Skeletal muscle satellite cell (primary cell): ENCODE results near the gene SSR3.

Source experiments
- H3K27me3 ChIP-seq: 2 replicates; pipeline ENCODE4 v1.7.0; 2013; ENCODE audit warnings: low read length; ENCODE audit not compliant: control insufficient read depth, insufficient read depth
- H3K36me3 ChIP-seq: 2 replicates; pipeline ENCODE4 v1.7.0; 2013; ENCODE audit warnings: mild to moderate bottlenecking, control low read depth, low read length; ENCODE audit not compliant: insufficient read depth
- H3K4me1 ChIP-seq: 2 replicates; pipeline ENCODE4 v1.7.0; 2013; ENCODE audit warnings: low read length; ENCODE audit not compliant: control insufficient read depth, insufficient read depth
- H3K4me2 ChIP-seq: 2 replicates; pipeline ENCODE4 v1.7.0; 2013; ENCODE audit warnings: mild to moderate bottlenecking, low read length
- H3K4me3 ChIP-seq: 2 replicates; pipeline ENCODE4 v1.7.0; 2013; ENCODE audit warnings: low read length
- H3K9ac ChIP-seq: 2 replicates; pipeline ENCODE4 v1.7.0; 2013; ENCODE audit warnings: mild to moderate bottlenecking, low read depth, low read length, moderate library complexity
- H3K9me3 ChIP-seq: replicated peaks from 2 replicates; pipeline ENCODE4 v1.7.0; 2013; ENCODE audit warnings: mild to moderate bottlenecking, control low read depth, low read length

SSR3 gene

DNA sequence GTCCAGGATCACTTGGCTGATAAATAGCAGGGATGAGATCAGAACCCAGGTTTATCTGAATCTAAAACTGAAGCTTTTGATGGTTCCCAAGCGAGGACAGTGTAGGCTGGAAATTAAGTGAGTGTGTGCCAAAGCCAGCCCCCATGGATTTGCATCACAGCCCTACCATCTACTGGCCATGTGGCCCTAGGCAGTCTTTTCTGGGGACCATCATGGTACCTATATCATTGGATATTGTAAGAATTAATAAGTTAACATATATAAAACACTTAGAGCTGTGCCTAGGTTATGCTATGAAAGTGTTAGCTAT is 32.8 kb upstream of the SSR3 start:
- no peaks in the 10 kb centered on the region for H3K9me3 ChIP-seq
- no peak overlapping the region for H3K9ac ChIP-seq
- H3K4me2 ChIP-seq, result no peak overlapping the region
- H3K4me3 ChIP-seq, result no peak overlapping the region
- H3K36me3 ChIP-seq, result no peaks in the 10 kb centered on the region
- no peaks in the 10 kb centered on the region for H3K4me1 ChIP-seq
- no peaks in the 10 kb centered on the region for H3K27me3 ChIP-seq

DNA sequence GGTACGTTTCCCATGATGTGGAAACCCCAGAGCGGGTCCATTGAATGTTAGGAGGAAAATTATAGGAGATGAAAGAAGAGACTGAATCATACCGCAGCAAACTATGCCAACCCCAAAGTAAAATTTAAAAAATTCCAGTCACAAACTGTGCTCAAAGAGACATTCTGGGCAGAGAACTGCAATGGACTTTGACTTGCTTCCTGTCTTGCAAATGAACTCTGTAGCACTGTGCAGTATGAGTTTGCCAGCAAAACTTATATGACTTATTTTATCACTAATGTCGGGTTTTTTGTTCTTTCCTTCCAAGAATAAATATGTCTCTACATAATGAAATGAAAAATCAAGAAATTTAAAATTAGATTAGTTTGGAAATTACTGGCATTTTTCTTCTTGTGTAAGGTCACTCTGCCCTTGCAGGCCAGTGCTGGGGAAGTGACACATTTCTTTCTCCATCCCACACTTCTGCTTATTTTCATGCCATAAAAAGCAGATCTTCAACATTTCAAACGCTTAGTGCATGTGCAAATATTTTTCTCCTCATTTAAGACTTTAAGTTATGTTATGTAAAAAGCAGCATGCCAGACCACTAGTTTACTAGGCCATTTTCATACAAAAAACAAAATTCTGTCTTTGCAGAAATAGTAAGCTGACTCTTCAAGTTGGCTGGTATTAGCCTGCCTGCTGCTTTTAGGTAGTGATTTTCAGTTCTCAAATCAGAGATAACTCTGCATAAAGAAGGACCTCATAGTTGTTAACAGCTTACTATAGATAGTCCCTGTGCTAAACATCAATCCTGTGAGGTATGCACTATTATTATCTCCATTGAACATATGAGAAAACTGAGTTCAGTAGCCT is 32.2 kb upstream of the SSR3 start:
- Histone ChIP-seq H3K4me2 (no peak overlapping the region), H3K4me3 (no peak overlapping the region), H3K27me3 (no peaks in the 10 kb centered on the region), H3K9ac (no peak overlapping the region), H3K9me3 (no peaks in the 10 kb centered on the region), H3K4me1 (no peaks in the 10 kb centered on the region), H3K36me3 (no peaks in the 10 kb centered on the region)

DNA sequence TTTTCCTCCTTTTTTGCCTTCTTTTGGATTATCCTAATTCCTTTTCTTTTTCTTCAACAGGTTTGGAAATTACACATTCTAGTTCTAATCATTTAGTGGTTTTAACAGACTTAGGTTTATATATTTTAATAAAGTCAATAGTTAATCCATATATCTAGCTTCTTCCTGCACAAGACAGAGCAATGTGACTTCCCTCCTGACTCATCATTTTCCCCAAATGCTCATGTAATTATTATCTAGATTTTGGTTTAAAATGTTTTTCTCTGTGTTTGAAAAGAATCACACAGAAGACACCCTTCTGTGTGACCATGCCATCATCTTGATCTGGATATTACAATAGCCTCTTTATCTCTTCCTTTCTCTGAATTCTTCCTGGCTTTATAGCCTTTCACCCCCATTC is 28.6 kb upstream of the SSR3 start:
- no peaks in the 10 kb centered on the region for H3K36me3 ChIP-seq
- no peaks in the 10 kb centered on the region for H3K27me3 ChIP-seq

DNA sequence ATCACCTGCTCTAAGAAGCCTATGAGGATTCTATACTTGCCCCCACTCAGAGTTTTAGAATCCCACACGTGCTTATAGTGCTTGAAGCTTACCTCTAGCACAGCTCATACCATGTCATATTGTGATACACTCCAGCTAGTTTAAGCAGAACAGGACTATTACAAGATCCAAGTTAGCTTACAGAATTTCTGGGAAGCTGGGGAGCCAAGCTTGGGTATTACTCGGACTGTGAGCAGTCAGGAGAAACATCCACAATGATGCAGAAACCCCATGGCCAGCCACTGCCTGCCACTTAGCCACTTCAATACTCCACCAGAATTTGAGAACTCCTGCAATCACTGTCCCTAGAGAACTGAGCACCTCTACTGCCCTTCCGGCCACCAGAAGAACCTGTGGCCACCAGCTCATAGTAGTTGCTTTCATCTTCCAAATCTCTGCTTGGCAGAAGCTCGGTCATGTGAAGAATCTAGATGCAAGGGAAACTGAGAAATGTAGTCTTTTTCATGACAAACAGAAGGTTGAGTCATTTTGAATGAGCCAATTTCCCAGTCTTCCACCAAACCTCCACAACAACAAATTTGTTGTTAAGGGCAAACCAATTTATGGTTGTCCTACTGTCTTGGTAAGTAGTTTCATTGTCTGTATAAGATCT is 27.7 kb upstream of the SSR3 start:
- H3K4me2 ChIP-seq, result no peak overlapping the region
- no peaks in the 10 kb centered on the region for H3K27me3 ChIP-seq
- H3K9ac ChIP-seq, result no peak overlapping the region
- H3K4me1 ChIP-seq, result no peaks in the 10 kb centered on the region
- no peak overlapping the region for H3K4me3 ChIP-seq
- H3K9me3 ChIP-seq, result no peaks in the 10 kb centered on the region
- H3K36me3 ChIP-seq, result no peaks in the 10 kb centered on the region

More for the DNA sequence above, 28.6 kb upstream of the SSR3 start:
- no peaks in the 10 kb centered on the region for H3K4me1 ChIP-seq
- H3K4me3 ChIP-seq, result no peak overlapping the region
- no peaks in the 10 kb centered on the region for H3K9me3 ChIP-seq
- no peak overlapping the region for H3K4me2 ChIP-seq
- no peak overlapping the region for H3K9ac ChIP-seq

DNA sequence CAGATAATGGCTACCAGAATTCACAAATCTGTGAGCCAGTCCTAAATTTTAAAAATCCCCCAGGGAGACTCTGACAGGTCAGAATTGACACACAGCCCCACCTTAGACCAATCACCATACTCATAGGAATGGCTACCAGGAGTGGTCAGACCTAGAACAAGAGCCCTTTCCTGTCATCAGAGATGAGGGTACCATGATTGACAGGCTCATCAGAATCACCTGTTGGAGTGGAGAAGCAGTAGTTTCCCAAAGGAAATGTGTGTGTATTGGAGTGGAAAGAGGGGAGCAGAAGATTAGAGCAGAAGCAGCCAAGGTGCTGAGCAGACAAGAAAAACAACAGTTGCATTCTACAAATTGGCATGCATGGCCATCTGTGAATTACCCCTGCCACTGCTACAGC is 27.0 kb upstream of the SSR3 start:
- no peaks in the 10 kb centered on the region for H3K27me3 ChIP-seq
- H3K9me3 ChIP-seq, result no peaks in the 10 kb centered on the region
- no peak overlapping the region for H3K4me2 ChIP-seq
- H3K4me1 ChIP-seq, result peaks cover 4% of the 10 kb centered on the region
- H3K4me3 ChIP-seq, result no peak overlapping the region
- H3K9ac ChIP-seq, result no peak overlapping the region
- no peaks in the 10 kb centered on the region for H3K36me3 ChIP-seq

DNA sequence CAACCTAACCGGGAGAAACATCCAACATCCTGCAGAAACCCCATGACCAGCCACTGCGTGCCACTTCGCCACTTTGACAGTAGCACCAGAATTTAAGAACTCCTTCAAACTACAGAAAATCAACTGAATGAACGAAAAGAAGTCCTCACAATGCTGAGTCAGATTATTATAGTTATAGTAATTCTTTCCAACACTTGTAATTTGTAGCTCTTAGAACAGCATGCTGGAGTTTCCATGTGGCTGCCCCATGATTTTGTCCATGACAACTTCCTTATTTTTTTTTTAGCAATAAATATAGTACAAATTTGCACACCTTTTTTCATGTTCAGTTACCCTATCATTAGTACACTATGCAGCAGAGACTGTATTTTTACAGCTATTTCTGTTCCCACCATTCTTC is 26.1 kb upstream of the SSR3 start:
- no peaks in the 10 kb centered on the region for H3K27me3 ChIP-seq
- H3K36me3 ChIP-seq, result no peaks in the 10 kb centered on the region
- H3K4me1 ChIP-seq, result peaks cover 4% of the 10 kb centered on the region
- no peak overlapping the region for H3K4me3 ChIP-seq
- H3K9me3 ChIP-seq, result no peaks in the 10 kb centered on the region
- no peak overlapping the region for H3K9ac ChIP-seq
- no peak overlapping the region for H3K4me2 ChIP-seq

DNA sequence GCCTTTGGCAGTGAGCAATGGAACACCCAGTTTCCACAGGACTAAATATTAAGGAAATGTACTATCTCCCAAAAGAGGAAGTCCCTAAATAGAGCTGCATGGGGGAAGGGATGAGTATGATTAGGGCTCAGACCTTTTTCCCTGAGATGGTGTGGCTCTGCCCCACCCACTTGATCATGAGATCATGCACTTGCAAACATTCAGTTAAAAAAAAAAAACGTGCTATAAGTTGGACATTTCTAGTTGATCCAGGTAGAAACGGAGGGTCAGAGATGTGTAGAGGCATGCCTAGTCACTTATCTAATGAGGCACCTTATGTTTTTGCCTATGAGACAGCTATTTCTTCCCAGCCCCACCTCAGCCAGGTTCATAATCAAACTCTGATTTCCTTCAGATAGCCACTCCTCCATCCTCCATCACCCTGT is 24.5 kb upstream of the SSR3 start:
- Histone ChIP-seq H3K9me3 (no peaks in the 10 kb centered on the region), H3K9ac (no peak overlapping the region), H3K36me3 (no peaks in the 10 kb centered on the region), H3K4me1 (peaks cover 4% of the 10 kb centered on the region), H3K27me3 (no peaks in the 10 kb centered on the region), H3K4me2 (no peak overlapping the region), H3K4me3 (no peak overlapping the region)

DNA sequence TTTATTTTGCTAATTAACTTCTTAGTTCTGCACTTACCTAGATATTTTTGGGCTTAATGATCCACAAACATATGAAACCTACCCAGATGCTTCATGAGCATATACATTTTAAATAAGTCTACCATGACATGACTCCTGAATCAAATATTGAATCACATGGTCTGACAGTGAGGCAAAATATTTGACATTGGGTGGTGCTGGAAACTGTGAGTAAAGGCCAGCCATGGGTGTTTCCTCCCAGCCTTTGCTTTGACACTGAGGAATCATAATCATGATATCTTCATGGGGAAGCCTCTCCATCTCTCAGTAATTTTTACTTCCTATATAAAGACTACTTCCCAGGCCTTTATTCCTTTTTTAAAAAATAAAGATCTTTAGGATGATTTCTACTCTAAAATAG is 22.8 kb upstream of the SSR3 start:
- H3K4me1 ChIP-seq, result peaks cover 4% of the 10 kb centered on the region
- no peaks in the 10 kb centered on the region for H3K9me3 ChIP-seq
- no peak overlapping the region for H3K4me2 ChIP-seq
- no peaks in the 10 kb centered on the region for H3K27me3 ChIP-seq
- H3K4me3 ChIP-seq, result no peak overlapping the region
- no peaks in the 10 kb centered on the region for H3K36me3 ChIP-seq
- no peak overlapping the region for H3K9ac ChIP-seq

DNA sequence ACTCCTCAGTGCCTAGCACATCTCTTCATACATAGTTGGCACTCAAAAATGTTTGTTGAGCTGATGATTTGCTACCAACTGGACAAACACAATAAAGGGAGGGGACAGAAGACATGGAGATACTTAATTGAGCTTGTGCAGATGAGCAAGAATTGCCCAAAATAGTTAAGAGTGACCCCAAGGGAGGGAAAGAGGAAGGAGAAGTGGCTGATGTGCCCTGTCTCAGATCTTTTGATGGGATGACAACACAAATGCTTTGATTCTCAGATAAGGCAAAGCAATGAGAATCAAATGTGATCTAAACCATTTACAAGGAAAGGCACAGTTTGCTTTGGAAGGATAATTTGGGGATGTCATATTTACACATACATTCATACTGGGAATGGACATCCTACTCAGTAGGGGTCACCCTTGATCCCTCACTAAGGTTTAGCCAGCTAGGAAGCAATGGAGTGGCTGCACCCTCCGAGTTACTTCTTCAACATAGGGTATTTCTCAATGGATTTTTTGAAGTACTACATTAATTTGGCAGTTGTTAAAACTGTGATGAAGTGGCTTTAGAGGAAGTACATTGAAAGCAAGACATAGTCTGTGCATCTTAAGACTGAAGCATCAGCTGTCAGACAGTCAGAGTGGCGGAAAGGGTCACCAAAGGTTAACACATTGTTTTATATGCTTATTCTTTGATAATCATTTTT is 21.9 kb upstream of the SSR3 start:
- Histone ChIP-seq H3K4me3 (no peak overlapping the region), H3K9ac (no peak overlapping the region)

DNA sequence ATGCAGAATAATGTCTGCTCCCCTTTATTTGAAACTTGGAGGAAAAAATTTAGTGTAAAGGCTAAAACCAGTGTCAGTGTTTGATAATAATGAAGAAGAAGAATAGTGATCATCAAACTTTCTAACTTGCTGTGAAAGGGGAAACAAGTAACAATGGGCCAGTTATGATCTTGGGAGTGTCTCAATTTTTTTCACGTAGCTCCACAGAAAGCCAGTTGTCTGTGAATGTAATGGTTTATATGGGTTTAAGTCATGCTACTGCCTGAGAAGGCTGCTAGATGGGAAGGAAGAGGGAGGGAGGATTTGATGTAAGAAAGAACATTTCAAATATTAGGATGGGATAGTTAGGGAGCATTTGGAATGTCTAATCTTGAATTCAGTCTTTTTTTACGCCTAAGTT is 21.1 kb upstream of the SSR3 start:
- peaks cover 4% of the 10 kb centered on the region for H3K4me1 ChIP-seq
- H3K36me3 ChIP-seq, result no peaks in the 10 kb centered on the region
- no peaks in the 10 kb centered on the region for H3K27me3 ChIP-seq
- H3K4me3 ChIP-seq, result no peak overlapping the region
- H3K9ac ChIP-seq, result no peak overlapping the region
- no peaks in the 10 kb centered on the region for H3K9me3 ChIP-seq
- H3K4me2 ChIP-seq, result no peak overlapping the region

More for the DNA sequence above, 21.9 kb upstream of the SSR3 start:
- Histone ChIP-seq H3K4me2 (no peak overlapping the region), H3K36me3 (no peaks in the 10 kb centered on the region), H3K4me1 (peaks cover 4% of the 10 kb centered on the region), H3K9me3 (no peaks in the 10 kb centered on the region), H3K27me3 (no peaks in the 10 kb centered on the region)

DNA sequence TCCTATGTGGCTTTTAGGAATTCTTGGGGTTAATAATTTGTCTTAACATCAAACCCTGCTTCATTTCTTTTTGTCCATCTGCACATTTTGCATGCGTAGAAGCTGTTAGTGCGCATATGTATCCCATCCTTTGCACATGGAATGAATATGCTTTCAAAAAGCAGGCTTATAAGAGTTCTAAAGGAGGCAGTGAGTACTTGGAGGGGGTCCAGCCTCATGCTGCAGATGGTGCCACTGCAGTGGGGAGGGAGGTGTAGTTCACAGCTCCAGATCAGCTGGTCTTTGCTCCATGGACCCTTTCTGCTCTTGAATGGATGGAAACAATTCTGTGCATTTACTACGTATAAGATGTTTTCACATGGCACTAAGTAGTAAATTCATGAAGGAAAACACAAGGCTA is 20.7 kb upstream of the SSR3 start:
- H3K4me2 ChIP-seq, result no peak overlapping the region
- H3K27me3 ChIP-seq, result no peaks in the 10 kb centered on the region
- H3K36me3 ChIP-seq, result no peaks in the 10 kb centered on the region
- H3K9me3 ChIP-seq, result no peaks in the 10 kb centered on the region
- H3K9ac ChIP-seq, result no peak overlapping the region
- H3K4me1 ChIP-seq, result peaks cover 4% of the 10 kb centered on the region
- no peak overlapping the region for H3K4me3 ChIP-seq
